GM19395 (cell line): ENCODE measurements around the gene SLC23A3.

Experiments
- ATAC-seq: cut with Tn5 transposase; IDR thresholded peaks from one replicate; pipeline ENCODE4 v1.9.1; 2021; ENCODE audit warnings: mild to moderate bottlenecking, moderate library complexity; ENCODE audit not compliant: unreplicated experiment

Gene SLC23A3

GRCh38 chr2:219155054-219155644 is 14.7 kb downstream of the SLC23A3 start:
- no peak for ATAC-seq

- ATAC-seq, result no peak
Observed at GRCh38 chr2:219149667-219150066, 20.2 kb downstream of the SLC23A3 start.

DNA sequence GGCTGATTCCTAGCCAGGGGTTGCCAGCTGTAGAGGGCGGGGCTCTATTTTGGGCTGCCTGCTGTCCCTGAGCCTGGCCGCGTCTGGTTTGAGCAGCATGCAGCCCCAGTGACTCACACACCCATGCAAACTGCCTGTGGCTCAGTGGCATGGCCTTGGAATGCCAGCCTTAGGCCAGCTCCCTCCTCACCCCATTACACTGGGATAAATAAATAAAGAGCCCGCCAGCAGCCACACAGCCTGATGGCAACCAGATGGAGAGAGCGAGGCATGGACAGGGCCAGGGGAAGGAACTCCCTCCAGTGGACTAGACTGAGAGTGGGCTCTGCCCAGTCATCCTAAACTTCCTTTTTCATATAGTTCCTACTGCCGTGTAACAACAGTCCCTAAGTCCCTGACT is 27.5 kb downstream of the SLC23A3 start:
- no peak for ATAC-seq

DNA sequence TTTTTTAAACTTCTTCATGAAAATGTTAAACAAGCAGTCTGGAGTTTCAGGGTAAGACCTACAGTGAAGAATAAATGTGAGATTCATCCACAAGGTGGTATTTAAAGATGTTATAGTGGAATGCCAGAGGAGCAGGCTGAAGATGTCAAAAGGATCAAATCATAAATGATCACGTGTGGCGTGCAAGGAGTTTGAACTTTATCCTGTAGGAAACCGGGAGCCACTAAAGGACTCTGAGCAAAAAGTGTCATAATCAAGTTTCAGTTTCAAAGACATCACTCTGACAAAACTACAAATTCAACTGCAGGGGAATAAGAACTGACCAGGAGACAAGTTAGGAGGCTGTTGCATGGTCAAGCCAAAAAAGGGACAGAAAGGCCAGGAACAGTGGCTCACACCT is 29.1 kb downstream of the SLC23A3 start:
- no peak for ATAC-seq

DNA sequence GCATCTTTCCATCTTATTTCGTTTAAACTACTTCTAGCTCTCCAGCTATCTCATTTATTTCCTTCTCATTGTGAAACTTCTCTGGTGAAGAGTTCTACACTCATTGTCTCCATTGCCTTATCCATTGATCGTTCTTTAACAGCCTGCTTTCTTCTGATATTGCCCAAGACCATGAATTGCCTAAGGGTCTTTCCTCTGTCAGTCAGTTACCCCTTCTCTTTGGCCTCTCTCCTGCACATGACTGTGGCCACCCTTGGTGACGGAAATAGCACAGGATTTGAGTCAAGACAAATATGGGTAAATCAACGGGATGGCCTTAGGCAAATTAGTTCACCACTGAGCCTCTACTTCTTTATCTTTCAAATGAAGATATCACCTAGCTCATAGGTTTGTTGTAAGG is 35.9 kb downstream of the SLC23A3 start:
- no peak for ATAC-seq

DNA sequence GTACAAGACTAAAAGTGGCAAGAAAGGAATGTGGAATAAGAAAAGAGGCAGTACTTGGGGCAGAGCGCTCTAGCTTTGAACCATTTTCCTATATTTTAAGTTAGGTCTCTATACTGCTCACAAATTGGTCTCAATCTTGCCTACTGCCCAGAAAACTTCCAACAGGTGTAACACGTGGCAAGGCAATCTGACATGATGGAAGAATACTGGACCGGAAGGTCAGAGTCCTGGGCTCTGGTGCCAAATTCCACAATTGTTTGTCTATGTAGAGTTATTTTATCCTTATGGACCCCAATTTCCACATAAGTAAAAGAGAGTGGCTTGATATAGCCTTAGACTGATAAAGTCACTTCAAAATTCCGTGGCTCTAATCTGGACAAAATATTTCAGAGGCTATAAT is 38.1 kb downstream of the SLC23A3 start:
- no peak for ATAC-seq

DNA sequence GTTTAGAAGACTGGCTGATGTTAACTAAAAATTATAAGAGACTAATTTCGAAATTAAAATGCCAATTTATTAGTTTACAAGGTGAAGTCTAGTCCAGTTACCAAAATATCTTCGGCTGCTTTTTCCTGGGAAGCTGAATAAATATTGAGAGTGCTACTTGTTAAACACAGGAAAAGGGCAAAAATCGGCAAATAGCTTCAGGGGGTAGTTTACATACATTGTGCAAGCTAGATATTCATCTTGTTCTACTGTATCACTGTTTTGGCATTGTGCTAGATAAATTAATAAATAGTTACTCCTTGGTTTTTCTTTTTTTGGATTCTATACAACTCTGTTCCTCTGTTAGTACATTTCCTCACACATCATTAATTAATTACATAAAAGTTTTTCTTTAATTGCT is 38.5 kb downstream of the SLC23A3 start:
- no peak for ATAC-seq

DNA sequence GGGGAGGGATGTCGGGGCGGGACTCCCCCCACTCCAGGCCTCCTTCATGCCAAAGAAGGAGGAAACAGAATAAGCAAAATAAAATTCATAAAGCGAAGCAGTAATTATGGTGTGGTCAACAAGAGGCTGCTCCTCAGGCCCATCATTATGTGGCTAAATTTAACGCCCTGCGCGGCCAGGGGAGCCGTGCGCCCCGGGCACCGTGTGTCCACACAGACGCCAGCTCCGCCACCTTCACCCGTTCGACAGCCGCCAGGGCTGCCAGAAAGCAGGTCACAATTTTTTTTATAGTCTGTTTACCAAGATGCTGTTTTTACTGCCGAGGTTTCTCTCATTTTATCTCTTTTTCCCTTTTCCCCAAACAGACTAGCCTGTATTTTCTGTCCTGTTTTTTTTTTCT is 40.2 kb downstream of the SLC23A3 start:
- ATAC-seq, result no peak

GRCh38 chr2:219128396-219128795 is 41.4 kb downstream of the SLC23A3 start:
- ATAC-seq, result no peak

GRCh38 chr2:219127037-219127635 is 42.7 kb downstream of the SLC23A3 start:
- ATAC-seq, result no peak

- no peak for ATAC-seq
Observed at GRCh38 chr2:219126555-219126954, 43.3 kb downstream of the SLC23A3 start.

DNA sequence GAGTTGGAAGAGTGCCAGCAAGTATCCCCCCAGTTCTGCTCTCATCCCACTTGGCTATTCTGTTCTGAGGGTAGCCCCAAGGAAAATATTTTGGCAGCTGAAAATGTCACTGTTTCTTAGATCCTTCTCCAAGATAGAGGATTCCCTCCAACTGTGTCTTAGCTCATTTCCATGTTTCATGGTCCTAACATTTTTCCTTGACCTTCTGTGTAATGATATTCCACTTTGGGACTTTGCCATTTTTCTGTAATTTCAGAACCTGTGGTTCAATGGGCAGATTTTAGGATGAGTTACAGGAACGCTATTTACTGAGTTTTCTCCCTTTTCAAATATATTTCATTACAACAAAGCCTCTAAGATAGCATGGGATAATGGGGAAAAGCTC is 44.0 kb downstream of the SLC23A3 start:
- ATAC-seq, result no peak

DNA sequence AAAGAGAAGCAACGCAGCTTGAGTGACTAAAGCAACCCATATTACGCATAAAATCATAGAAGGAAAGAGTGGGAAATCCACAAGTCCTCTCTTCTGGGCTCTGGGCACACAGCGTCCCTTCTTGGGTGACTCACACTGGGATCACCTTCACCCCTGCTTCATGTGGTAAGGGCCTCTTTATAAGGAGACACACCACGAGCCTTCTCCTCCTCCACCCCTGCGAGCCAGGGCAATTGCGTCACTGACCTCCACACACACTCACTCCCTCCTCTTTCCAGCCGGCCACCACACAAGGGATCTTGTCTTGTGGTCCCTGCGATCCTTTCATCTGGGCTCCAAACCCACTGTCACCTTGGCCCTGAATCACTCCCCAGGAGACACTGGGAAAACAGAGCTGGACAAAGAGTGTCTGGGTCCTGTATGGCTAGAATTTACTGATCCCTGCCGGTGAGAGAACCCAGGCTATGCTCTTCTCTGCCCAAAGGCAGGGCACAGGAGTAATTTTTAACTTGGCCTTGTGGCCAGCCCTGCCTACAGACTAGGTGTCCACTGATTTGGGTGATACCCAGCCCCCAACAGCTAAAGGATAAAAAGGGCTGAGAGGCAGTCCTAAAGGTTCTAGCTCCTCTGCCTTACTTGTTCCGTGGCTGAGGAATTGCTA is 44.5 kb downstream of the SLC23A3 start:
- ATAC-seq, result no peak

- no peak for ATAC-seq
Observed at GRCh38 chr2:219124381-219125110, 45.3 kb downstream of the SLC23A3 start.

- no peak for ATAC-seq
Observed at GRCh38 chr2:219123356-219124135, 46.3 kb downstream of the SLC23A3 start.

DNA sequence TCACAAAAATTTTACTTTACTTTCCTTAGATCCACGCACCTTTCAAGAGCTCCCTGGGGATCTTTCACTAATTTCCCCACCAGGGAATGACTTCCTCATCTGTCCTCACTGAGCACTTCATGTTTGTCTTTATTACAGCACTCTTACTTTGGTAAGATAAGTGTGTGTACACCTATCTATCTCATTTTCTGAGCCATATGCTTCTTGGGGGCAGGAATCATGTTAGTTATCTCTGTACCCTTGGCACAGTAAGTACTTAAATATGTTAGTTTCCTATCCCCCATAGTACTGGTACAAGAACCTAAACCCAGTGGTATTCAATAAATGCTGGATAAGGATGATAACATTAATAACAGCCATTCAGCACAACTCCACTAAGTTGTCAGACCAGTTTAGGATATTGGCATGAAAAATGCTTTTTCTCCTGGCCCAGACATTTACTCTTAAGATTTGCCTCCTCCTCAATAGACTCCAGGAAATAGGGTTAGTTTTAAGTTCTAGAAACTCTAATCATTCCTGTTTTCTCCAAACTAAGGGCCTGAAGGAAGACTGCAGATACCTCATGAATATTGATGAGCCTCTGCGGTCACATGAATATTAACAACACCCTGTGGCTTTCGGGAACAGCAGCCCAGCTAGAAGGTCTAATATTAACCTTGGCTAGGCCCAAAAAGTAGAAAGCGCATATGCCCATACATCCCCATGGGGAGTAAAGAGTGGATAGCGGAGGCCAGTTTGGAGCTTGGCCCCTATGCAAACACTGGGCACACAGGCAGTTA is 47.4 kb downstream of the SLC23A3 start:
- ATAC-seq, result no peak

- no peak for ATAC-seq
Observed at GRCh38 chr2:219120082-219120481, 49.7 kb downstream of the SLC23A3 start.

DNA sequence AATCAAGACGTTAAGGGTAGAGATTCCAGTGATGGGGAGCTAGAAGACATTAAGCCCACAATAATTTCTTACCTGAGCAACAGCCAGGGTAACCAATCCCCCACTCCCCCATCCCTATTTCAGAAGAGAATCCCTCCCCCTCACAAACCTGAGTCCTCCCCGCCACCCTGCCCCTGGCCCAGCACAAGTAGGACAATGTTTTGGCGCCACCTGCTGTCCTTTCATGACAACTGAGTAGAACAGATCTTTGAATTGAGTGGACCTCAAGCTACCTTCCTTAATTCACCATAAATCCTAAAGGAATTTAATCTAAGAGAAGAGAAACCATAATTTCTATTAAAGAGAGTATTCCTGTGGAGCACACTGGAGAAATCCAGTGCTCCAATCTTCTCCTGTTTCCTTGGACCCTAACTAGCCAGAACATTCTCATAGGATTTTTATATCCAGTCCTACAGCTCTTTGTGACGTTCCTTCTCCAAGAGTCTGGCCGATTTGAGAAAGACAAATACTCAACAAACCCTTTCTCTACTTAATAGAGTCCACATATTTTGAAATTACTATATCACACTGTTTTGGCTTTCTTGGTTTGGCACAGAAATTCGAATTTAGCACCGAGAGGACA is 50.3 kb downstream of the SLC23A3 start:
- no peak for ATAC-seq

- no peak for ATAC-seq
Observed at GRCh38 chr2:219118504-219118903, 51.3 kb downstream of the SLC23A3 start.
